Activated effector memory CD4-positive, alpha-beta T cell treated with anti-CD3 and anti-CD28 coated beads, Interleukin-2, amount 50 U/mL, for 16 hours (primary cell): ENCODE measurements around the gene AKAIN1.
A peak's percentile ranks its signal among the peaks of the same experiment; 100 is the strongest.

Experiments
- DNase-seq: peaks from one replicate; pipeline ENCODE4 v3.0.0-alpha.2; 2020

AKAIN1 gene, protein sequence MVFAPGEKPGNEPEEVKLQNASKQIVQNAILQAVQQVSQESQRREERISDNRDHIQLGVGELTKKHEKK

DNA sequence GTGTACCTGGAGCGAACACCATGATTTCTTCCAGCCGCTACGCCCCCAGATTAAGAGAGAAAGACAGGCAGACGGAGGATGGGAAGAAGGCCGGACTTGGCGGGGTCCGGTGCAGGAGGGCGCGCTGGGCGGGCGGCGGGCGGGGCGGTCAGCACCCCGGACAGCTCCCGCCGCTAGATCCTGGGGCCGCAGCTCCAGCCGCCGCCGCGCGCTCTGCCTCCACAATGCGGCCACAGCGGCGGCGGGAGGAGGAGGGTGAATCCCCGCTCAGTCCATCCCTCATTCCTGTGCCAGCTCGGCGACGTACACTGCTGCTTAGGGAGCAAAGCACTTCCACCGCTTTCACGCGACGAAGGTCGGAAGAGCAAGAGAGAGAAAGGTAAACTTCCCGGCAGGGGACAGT, at the start of gene AKAIN1:
TSS of gene AKAIN1 (minus strand) at position 226 of the 403 bp plus-strand sequence. CDS start at position 22, 204 bp downstream.
- no peak for DNase-seq

DNA sequence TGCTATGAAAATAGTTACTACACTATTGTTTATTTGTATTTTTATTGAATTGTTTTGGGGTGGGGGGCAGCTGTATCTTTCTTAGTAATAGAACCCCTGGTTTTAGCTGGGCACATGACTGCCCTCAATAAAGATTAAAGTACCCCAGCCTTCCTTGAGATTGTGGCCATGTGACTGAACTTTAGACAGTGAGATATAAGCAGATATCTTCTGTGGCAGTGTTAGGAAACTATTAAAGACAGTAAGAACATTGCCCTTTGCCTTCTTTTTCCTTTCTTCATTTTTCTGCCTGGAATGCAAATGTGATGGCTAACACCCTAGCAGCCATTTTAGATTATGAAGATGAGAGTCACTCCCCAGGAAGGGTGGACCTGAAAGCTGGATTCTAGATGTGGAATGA, 47.9 kb upstream of the AKAIN1 start:
- no peak for DNase-seq

DNA sequence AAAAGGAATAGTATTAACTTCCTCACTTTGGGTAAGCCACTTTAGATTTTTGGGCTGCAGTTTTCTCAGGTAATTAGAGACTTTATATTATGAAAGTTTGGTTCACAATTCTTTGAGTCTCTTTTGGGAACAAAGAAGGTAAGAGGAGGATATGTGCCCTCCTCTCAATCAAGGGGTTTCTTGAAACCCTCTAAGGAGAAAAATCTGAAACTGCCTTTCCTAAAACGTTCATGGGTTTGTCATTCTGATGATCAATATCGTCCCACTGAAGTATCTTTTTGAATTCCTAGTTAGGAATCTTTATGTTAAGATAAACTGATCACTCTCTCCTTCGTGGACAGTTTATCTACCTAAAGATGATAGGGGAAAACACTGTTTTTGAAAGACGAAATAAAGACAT, 42.4 kb upstream of the AKAIN1 start:
- DNase-seq, result no peak

DNA sequence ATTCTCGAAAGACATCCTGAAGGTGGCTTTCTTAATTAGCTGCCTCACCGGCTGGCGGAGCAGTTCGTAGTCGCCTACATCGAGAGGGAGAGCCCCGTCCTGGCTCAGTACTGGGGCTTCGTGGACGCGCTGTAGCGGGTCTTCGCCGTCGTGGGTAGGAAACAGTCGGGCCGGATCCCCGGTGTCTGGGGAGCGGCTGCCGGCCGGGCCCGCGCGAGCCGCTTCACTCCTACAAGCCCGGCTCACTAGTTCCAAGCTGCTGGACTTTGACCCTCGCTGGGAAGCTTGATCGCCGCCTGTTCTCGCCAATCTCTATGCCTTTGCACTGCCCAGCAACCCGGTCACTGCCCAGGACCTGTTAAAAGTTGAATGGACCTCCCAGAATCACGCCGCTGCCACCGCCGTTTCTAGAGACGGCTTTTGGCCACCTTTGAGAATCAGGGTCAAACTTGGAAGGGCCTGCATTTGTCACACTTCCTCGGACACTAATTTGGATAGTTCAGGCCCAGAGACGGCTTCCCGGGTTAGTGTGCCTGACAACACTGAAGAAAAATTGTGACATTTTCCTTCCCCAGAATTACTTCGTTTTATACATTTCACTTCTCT, 41.4 kb upstream of the AKAIN1 start:
- DNase-seq, result peak; percentile 82

DNA sequence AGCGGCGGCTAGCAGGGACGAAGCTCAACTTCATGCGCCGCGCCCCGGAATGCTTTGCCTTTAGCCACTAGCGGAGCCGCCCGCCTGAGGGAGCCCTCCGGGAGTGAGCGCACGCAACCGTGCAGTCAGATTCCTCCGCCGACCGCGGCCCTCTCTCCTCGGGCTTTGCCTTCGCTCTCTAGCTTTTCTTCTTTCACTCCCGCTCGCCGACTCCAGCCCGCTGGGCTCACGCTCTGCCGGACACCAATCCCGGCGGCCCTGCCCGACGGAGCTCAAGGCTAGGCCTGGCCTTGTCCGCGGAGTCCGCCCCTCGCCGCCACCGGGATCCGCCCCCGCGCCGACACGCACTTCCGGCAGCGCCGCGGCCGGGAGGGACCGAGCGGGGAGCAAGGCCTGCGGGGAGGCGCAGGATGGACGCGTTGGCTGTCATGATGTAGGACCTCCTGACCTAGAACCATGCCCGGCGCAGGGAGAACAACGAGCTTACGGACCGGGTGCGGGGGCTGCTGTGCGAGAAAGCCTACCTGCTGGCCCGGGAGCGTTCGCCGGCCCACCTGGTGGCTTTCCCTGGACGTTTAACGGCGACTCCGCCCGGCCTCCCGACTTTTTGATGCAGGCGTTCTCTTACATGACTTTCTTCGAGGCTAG, 40.8 kb upstream of the AKAIN1 start:
- DNase-seq, result peak; percentile 95

DNA sequence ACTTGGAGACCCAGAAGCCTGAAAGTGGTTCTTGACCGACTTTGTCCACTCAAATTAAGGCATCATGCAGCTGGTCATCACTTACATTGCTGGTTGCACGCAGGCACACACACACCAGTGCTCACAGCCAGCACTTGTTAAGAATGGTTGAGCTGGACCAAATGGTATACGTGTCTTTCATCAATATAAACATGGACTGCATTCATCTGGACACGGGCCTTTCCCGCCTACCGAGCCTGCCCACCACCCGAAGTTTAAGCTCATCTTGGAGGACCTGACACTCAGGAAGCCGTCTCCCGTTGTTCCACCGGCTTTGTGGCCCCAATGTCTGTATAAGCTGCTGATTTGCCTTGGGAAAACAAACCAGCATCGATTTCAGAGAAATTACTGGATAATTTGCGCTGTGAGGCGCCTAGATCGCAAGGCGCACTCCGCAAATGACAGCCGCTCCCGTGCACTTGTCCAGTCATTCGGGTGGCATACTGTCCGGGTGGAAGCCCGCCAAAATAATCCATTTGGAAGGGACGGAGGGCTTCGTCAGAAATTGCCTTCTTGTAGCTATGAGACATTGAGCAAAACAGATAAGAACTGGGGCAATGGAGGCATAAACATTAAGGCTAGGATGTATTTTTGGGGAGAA, 40.1 kb upstream of the AKAIN1 start:
- DNase-seq, result no peak

DNA sequence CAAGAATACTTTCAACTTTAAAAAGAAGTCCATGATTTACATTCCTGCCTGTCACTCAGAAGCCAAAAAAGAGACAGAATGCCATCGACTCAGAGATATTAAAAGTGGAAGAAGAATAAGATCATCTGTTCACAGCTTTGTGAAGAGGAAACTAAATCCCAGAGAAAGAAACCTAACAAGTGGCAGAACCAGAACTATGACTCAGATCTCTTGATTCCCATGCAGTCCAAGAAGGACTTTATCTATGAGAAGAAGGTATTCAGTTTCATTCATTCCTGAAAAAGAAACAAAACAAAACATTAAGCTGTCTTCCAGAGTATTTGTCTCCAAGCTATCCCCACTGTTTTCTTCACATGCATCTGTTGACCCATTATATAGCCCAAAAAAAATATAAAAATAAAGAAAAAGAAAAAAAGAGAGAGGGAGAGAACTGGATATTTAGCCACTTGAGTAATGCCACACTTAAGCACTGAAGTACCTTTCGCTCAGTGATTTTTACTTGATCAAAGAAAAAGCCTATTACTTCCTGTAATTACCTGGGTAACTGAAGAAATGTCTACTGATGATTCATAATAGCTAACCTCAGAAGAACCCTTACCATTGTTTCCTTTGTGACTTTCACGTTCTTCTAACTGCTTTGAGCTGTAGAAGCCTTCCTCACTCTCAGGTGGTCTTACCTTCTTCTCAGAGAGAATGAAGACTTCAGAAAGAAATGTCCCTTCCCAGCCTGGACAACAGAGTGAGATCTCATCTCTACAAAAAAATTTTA, 17.7 kb upstream of the AKAIN1 start:
- no peak for DNase-seq

DNA sequence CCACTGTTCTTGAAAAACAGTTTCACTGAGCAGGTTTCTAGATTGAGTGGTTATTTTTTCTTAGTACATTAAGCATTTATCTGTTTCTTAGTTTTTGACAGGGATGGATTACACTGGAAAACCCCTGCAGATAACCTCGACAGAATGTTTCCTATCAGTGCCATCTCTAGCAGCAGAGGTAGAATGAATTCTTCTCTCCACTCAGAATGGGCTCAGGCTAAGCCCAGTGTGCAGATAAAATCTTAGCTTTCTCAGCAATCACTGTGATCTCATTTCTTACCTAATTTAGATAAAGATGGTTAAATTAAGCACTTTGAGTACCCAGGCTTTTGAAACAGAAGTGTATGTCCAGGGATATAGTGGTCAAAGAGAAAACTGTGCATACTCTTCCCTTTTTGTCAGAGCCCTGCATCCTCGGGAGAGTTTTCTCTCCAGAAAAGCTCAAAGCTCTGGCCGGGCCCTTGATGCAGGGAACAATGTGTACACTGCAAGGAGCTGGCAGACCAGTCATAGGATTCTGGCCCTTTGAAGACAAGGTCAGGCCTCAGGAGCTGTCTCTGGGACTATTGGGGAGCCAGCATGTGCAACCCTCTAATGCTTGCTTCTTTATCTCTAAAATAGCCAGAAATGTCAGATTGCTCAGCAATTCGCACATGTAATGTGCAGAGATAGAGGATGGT, 10.6 kb upstream of the AKAIN1 start:
- DNase-seq, result no peak

DNA sequence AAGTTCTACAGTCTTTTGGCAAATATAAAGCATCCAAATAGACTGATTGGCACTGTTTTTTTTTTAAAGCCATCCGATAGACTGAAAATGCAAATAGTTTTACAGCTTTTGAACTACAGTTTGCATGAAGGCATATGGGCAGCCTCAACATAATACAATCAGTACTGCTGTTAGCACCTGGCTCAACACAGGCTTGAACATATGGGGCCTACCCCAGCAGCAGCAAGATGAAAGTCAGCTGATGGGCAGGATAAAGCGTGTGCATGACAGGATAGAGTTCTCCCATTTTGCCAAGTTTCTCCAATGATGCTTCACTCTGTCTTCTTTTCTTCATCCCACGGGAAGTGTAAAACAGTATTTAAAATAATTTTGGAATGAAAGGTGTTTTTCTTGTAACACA, 1.3 kb upstream of the AKAIN1 start:
- no peak for DNase-seq

DNA sequence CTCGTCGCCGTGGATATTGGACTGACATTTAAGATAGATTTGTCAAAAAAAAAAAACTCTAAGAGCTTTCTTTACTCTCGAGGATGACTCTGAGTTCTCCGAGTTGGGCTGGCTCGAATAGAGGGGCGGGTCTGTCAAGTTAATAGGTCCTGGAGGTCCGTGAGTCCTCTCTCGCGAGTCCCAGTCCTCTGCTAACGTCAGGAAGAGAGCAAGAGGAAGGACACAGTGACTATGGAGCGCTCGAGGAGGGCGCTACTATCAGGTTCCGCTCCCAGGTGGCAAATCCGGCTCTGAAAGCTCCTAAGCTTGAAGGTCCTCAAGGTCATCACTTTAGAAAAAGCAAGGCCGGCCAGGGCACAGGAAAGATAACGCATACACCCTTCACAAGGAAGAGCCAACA, 404 bp upstream of the AKAIN1 start:
- no peak for DNase-seq

DNA sequence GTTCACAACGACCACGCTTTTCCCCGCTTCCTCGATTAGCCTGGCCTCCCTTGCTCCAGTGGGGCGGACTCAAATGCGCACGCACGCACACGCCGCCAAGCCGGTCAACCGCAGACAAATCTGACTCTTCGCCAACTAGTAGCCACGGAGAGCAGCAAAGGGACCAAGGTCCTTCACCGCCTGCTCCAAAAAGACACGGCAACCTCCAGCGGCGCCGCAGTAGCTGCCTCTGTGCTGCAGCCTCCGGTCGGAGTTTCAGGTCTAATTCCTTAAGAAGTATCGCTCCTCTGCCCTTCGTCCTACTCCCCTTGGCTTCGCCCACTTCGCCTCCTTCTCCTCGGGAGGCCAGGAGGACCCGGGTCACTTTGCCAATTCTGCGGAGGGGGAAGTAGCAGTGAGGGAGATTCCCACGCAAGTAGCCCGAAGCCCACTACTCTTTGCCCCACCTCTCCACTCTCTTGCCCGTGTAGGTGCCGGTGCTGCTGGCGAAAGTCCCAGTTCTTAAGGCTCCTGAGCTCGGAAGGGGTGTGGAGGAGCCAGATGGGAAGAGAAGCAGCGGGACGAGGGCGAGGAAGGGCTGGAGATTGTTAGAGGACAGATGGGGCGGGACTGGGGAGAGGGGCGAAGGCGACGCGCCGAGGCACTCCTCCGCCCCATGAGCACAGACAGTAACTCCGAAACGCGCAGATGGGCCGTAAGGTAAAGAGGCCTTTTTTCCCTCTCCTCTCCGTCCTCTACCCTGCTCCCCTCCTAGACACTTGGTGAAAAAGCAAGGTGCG, 615 bp downstream of the AKAIN1 start:
- DNase-seq, result no peak

DNA sequence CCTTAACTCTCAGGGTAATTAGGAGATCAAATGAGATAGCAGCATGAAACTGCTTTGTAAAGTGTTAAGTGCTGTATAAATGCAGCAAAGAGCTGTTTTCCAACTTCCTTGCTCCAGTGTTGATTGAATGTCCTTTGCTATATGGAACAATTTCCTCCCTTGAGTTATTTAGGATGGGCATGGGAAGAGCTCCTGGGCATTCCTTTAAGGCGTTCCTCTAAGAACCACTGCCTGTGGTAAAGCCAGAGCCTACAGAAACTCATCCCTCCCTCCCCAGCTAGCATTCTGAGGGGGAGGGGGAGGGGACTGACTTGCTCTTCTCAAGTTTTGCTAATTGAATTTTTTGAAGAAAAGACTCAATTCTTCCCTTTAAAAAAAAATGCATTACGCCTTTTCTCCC, 1.4 kb downstream of the AKAIN1 start:
- no peak for DNase-seq

DNA sequence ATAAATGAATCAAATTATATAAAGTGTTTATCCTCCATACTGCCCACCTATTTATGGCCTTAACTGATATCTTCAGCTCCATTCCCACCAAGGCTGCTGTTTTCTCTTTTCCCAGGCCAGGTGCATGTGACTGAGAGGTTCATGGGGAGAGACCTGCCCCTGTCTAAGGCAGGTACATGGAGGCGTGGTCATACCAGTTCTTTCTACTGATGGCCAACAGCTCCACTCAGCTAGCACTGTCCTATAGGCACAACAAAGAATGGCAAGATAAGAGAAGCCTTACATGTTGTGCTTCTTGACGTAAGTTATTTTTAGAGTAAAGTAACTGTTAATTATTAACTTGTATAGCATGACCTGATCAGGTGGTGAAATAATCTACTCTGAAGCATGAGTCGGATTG, 16.8 kb downstream of the AKAIN1 start:
- DNase-seq, result no peak

DNA sequence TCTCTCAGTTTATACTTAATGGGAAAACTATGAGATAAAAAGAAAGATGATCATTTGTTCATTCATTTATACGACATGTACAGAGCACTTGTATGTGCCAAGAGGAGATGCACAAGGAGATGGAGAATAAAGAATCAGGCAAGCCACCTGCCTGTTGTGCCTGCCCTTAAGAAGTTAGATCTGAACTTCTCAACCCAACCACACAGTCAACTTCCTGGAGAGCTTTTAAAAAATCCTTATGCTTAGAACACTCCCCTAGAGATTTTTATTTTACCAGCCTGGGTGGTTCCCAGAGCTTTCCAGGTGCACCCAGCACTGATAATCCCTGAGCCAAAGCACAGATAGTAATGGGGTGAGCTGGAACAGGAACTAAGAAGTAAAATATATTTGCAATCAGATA, 18.5 kb downstream of the AKAIN1 start:
- no peak for DNase-seq

DNA sequence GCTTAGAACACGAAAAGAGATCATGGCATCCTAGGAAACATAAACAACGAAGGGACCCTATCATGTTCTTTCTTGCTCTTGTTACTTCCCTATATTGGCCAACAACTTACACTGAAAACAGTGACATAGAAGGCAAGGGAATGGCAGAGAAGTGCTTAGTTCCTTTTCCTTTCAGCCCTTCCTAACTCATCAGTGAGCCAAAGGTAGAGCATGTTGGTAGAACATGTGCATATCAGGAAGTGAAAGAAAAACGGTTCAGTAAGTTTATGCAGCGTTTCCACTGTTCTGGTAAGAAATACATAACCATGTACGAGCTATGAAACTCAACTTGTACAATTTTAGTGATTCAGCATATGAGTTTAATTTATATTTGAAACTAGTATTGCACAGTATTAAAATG, 21.7 kb downstream of the AKAIN1 start:
- no peak for DNase-seq

DNA sequence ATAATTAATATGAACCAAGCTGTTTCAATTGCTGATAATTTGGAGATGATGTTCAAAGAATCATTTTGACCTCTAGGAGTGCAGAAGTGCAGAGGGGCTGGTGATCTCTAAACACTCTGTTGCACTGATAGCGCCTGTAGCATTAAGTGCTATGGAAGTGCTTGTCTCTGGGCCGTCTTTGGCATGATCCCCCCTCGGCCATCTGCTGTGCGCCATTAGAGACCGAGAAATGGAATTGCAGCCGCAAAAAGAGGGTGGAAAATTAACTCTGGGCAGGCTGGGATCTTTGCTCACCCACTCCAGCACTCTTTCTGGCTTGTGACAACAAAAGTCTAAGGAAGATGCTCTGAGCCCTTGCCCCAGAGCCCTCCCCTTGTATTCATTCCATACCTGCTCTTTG, 23.4 kb downstream of the AKAIN1 start:
- no peak for DNase-seq

DNA sequence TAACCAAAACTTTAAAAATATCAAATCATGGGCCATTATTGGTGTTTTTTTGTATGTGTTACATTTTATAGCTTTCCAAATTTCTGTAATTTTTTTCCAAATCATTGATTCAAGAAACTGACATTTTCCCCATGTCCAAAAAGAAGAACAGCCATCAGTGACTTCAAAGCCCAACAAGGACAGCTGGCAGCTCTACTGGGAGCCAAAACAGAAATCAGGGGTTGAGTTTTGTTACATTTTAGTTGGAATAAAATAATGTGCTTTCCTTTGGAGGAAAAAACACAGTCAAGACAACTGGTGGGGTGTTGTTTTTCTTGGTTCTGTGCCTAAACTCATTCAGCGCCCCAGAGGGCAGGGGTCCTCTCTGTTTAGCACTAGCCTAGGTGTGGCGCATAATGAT, 23.8 kb downstream of the AKAIN1 start:
- no peak for DNase-seq

DNA sequence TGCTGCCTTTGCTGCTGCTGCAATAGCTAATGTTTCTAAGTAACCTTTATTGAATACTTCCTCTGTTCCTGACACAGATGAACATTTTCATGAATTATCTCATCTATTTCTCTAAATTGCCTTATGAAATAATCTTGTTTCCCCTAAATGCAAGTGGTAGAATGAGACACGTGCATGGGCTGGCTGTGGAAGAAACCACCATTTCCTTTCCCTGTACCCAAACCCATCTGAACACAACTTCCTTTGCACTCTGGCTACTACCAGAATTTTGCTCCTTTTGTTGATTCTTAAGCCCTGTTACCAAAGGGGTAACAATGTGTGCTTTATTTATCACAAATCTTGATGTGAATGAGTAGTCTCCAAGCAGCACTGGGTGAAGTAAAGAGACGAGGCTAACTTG, 29.2 kb downstream of the AKAIN1 start:
- DNase-seq, result no peak

DNA sequence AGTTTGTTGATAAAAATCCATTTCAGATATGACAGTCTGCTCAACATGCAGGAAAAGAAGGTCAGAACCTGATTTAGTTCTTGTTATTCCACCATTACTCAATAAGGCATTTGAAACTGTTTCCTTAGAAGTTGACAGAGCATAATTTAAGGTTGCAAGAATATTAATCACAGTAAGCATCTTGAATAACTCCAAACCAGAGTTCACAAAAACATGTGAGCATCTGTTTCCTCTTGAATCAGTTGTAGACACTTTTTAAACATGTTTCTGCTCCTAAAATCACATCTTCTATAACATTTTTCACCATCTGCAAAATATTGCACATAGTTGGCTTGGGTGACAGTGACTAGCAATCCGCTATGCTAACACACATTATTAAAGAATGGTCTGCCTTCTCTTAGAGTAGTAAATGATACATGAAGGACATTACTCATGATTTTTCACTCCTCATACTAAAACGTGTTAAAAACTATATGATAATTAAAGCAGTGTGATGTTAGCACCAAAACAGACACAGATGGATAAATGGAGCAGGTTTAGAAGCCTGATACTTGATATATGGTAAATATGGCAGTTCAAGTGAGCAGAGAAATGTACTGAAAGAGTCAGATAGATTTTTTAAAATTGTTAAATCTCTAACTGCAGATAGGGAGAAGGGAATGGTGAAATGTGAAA, 30.3 kb downstream of the AKAIN1 start:
- no peak for DNase-seq

DNA sequence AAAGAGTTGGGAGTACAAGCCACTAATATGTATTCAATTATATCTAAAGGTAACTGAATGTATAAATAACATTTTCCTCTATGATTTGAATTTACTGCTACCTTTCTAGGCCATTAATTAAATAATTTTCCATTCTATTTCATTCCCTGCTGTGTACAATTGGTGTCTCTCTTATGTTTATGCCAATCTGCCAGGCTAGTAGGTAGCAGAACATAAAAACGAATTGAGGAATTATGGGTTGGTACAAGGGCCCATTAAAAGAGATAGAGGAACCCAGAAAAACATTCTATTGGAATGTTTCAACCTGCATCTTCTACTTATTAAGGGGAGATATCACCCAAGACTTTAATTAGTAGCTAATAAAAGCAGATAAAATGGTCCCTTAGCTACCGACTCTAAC, 32.2 kb downstream of the AKAIN1 start:
- no peak for DNase-seq

DNA sequence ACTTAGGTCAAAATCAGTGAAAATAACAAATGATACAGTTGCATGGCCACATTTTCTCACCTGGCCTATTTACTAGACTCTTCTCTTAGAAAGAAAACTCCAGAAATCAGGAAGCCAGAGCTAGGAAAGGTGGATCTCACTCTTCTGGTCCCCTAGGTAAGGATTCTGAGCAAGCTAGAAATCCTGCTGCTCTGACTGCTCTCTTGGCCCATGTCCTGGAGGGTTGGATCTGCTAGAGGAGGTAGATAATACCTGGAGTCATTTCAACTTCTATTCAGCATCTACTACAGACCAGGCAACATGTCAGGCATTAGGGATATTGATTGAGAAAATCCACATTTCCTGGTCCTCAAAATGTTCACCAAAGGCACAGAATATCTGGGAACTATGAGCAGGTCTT, 34.9 kb downstream of the AKAIN1 start:
- no peak for DNase-seq

DNA sequence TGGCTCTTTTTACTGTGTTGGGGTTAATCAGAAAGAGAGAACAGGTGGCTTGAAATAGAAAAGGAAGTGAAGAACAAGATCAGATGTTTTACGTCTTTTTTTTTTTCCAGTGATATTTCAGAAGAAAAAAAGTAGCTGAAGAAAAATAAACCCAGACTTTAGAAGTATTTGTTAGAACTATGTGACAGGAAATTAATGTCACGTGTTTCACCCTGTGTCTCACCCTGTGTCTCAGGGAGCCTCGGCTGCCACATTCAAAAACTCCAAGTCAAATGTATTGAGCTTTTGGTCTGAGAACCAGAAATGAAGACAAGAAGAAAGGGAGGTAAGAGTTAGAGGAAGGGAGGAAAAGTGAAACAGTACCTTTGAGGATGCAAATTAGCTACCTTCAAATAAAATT, 38.0 kb downstream of the AKAIN1 start:
- DNase-seq, result no peak
